ENCODE measurements around the gene ITGA3.

The ITGA3 gene

GRCh38 chr17:50130559-50131305, 74.8 kb downstream of the ITGA3 start:
- ChIA-PET POLR2A (no interaction called here), CTCF (interaction anchor here (0.9 to 2.4 kb wide), 7 partner anchors 9 to 165 kb away, joined by 3 to 26 read pairs (median 7); no protein-coding TSS in a partner anchor)
- TF ChIP-seq CTCF (IDR thresholded peaks at IDR 0.05; ENCODE audit: insufficient read depth, low read length, missing control alignments), result no peak
- H3K4me3 ChIP-seq (ENCODE audit: low read depth, low read length), result peak overlapping the region; percentile 67
- DNase-seq (ENCODE audit: low read depth, low spot score), result no peak

GRCh38 chr17:50132104-50132794, 76.3 kb downstream of the ITGA3 start:
- ChIA-PET POLR2A (interaction anchor here (0.9 kb wide), 1 partner anchor 14 kb away, joined by 3 read pairs; no protein-coding TSS in a partner anchor), CTCF (interaction anchor here (1.0 to 10.1 kb wide), 9 partner anchors 8 to 161 kb away, joined by 3 to 147 read pairs (median 8); no protein-coding TSS in a partner anchor)
- no peak for TF ChIP-seq CTCF (IDR thresholded peaks at IDR 0.05; ENCODE audit: insufficient read depth, low read length, missing control alignments)
- H3K4me3 ChIP-seq (ENCODE audit: low read depth, low read length), result no peak overlapping the region
- no peak for DNase-seq (ENCODE audit: low read depth, low spot score)

GRCh38 chr17:50133028-50133768, 77.3 kb downstream of the ITGA3 start:
- no peak for DNase-seq (ENCODE audit: low read depth, low spot score)
- POLR2A ChIA-PET, result interaction anchor here (0.7 to 0.9 kb wide), 2 partner anchors 13 to 68 kb away, joined by 3 read pairs; partner anchors contain the start of gene COL1A1
- H3K4me3 ChIP-seq (ENCODE audit: low read depth, low read length), result no peak overlapping the region
- CTCF ChIA-PET, result interaction anchor here (1.3 to 10.1 kb wide), 5 partner anchors 12 to 160 kb away, joined by 4 to 147 read pairs (median 6); no protein-coding TSS in a partner anchor
- TF ChIP-seq CTCF (IDR thresholded peaks at IDR 0.05; ENCODE audit: insufficient read depth, low read length, missing control alignments), result no peak

- CTCF ChIA-PET, result interaction anchor here (0.9 to 10.1 kb wide), 5 partner anchors 9 to 160 kb away, joined by 3 to 147 read pairs (median 12); no protein-coding TSS in a partner anchor
Observed at GRCh38 chr17:50133769-50134099, 77.8 kb downstream of the ITGA3 start.

More at GRCh38 chr17:50133769-50134099, 77.8 kb downstream of the ITGA3 start:
- no peak overlapping the region for H3K4me3 ChIP-seq (ENCODE audit: low read depth, low read length)
- TF ChIP-seq CTCF (IDR thresholded peaks at IDR 0.05; ENCODE audit: insufficient read depth, low read length, missing control alignments), result no peak
- no peak for DNase-seq (ENCODE audit: low read depth, low spot score)
- POLR2A ChIA-PET, result no interaction called here
